Left ventricle myocardium superior (tissue), 1 donor: ENCODE measurements around the gene LMAN1. TPM values are rescaled to one million over a fixed set of nuclear protein-coding genes. Genes with fewer than 3 reads are reported as not detected.

Source experiments
- ATAC-seq: fragments of 200-7000 bp; cut with Tn5 transposase; one replicate; pipeline ENCODE4 v1.9.1; 2020; ENCODE audit warnings: mild to moderate bottlenecking, moderate library complexity
- DNase-seq: peaks from one replicate; pipeline ENCODE4 v3.0.0-alpha.2; 2020
- intact Hi-C: fragments of 100-400 bp; cut with micrococcal nuclease; formaldehyde crosslinking; loops from one replicate; pipeline ENCODE4 v1.11.0; 2022
- total RNA-seq: library from RNA; stranded (reverse); fragmentation: NEBNext Ultra II Directional; extraction: Animal tissue kit (Norgen Biotek cat#: 25700); gene quantifications from one replicate; pipeline ENCODE4 v1.2.1, GENCODE V29; 2021
- donor health status: DM: no; HTN: yes; CAD: no; lungs with severe emphysema.

LMAN1 gene
- total RNA-seq, 1 donor from 2014 or later, result 53.6 TPM

- DNase-seq, result no peak
- ATAC-seq, result no peak
- intact Hi-C loops, result no loop called here
Measured at GRCh38 chr18:59374128-59374527, 15.1 kb upstream of the LMAN1 start.

GRCh38 chr18:59372975-59373374 is 13.9 kb upstream of the LMAN1 start:
- no peak for DNase-seq
- intact Hi-C loops, result no loop called here
- no peak for ATAC-seq

- DNase-seq, result no peak
- intact Hi-C loops, result no loop called here
- ATAC-seq, result no peak
Measured at GRCh38 chr18:59360381-59360780, 1.3 kb upstream of the LMAN1 start.

- no peak for DNase-seq
- peak; percentile 26 for ATAC-seq
- intact Hi-C loops, result no loop called here
Measured at GRCh38 chr18:59359576-59359952, 499 bp upstream of the LMAN1 start.

- DNase-seq, result no peak
- intact Hi-C loops, result no loop called here
- ATAC-seq, result no peak
Measured at GRCh38 chr18:59358414-59358711, 702 bp downstream of the LMAN1 start.

GRCh38 chr18:59357928-59358327 is 1.1 kb downstream of the LMAN1 start:
- intact Hi-C loops, result no loop called here
- DNase-seq, result no peak
- ATAC-seq, result no peak

- DNase-seq (no peak), ATAC-seq (no peak)
- intact Hi-C loops, result no loop called here
Measured at GRCh38 chr18:59354731-59355130, 4.3 kb downstream of the LMAN1 start.

GRCh38 chr18:59353079-59353680 is 5.9 kb downstream of the LMAN1 start:
- DNase-seq (no peak), ATAC-seq (no peak)
- intact Hi-C loops, result no loop called here

GRCh38 chr18:59352250-59352855 is 6.7 kb downstream of the LMAN1 start:
- intact Hi-C loops, result no loop called here
- DNase-seq (no peak), ATAC-seq (no peak)

- ATAC-seq, result no peak
- DNase-seq, result no peak
- intact Hi-C loops, result no loop called here
Measured at GRCh38 chr18:59345556-59345955, 13.5 kb downstream of the LMAN1 start.

- no peak for ATAC-seq
- intact Hi-C loops, result no loop called here
- no peak for DNase-seq
Measured at GRCh38 chr18:59344996-59345395, 14.1 kb downstream of the LMAN1 start.

GRCh38 chr18:59343926-59344325 is 15.1 kb downstream of the LMAN1 start:
- intact Hi-C loops, result no loop called here
- no peak for ATAC-seq
- DNase-seq, result no peak

GRCh38 chr18:59340817-59341216 is 18.2 kb downstream of the LMAN1 start:
- no peak for DNase-seq
- intact Hi-C loops, result no loop called here
- no peak for ATAC-seq

- DNase-seq, result no peak
- no peak for ATAC-seq
- intact Hi-C loops, result no loop called here
Measured at GRCh38 chr18:59340312-59340711, 18.8 kb downstream of the LMAN1 start.

- intact Hi-C loops, result no loop called here
- DNase-seq (no peak), ATAC-seq (peak; percentile 57)
Measured at GRCh38 chr18:59332986-59333385, 26.1 kb downstream of the LMAN1 start.

- intact Hi-C loops, result no loop called here
- no peak for ATAC-seq
- no peak for DNase-seq
Measured at GRCh38 chr18:59328683-59329082, 30.4 kb downstream of the LMAN1 start.

GRCh38 chr18:59325965-59326364 is 33.1 kb downstream of the LMAN1 start:
- DNase-seq (no peak), ATAC-seq (no peak)
- intact Hi-C loops, result no loop called here

- intact Hi-C loops, result no loop called here
- DNase-seq, result no peak
- no peak for ATAC-seq
Measured at GRCh38 chr18:59324623-59324971, 34.5 kb downstream of the LMAN1 start.

GRCh38 chr18:59323931-59324622 is 35.0 kb downstream of the LMAN1 start:
- intact Hi-C loops, result no loop called here
- ATAC-seq (no peak), DNase-seq (no peak)

- DNase-seq (no peak), ATAC-seq (no peak)
- intact Hi-C loops, result no loop called here
Measured at GRCh38 chr18:59318460-59319050, 40.5 kb downstream of the LMAN1 start, which contains the start of gene CPLX4. Gene CPLX4 (minus strand): TSS chr18:59318649. CDS start chr18:59318462, 187 bp downstream.

GRCh38 chr18:59311631-59312030 is 47.4 kb downstream of the LMAN1 start:
- DNase-seq, result no peak
- ATAC-seq, result no peak
- intact Hi-C loops, result no loop called here
